GM19463 (cell line): ENCODE measurements around the gene TOMM40.
"Not testable (repeated sequence)": the region's sequence is repeated elsewhere in the genome, so short reads cannot be mapped to it uniquely, and the experiment has no call there.

Experiments
- ATAC-seq: cut with Tn5 transposase; IDR thresholded peaks from one replicate; pipeline ENCODE4 v1.9.1; 2021; ENCODE audit warnings: mild to moderate bottlenecking, moderate library complexity; ENCODE audit not compliant: unreplicated experiment

TOMM40 gene

DNA sequence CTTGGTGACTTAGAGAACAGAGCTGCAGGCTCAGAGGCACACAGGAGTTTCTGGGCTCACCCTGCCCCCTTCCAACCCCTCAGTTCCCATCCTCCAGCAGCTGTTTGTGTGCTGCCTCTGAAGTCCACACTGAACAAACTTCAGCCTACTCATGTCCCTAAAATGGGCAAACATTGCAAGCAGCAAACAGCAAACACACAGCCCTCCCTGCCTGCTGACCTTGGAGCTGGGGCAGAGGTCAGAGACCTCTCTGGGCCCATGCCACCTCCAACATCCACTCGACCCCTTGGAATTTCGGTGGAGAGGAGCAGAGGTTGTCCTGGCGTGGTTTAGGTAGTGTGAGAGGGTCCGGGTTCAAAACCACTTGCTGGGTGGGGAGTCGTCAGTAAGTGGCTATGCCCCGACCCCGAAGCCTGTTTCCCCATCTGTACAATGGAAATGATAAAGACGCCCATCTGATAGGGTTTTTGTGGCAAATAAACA is 33.2 kb downstream of the TOMM40 start:
- ATAC-seq = no peak

DNA sequence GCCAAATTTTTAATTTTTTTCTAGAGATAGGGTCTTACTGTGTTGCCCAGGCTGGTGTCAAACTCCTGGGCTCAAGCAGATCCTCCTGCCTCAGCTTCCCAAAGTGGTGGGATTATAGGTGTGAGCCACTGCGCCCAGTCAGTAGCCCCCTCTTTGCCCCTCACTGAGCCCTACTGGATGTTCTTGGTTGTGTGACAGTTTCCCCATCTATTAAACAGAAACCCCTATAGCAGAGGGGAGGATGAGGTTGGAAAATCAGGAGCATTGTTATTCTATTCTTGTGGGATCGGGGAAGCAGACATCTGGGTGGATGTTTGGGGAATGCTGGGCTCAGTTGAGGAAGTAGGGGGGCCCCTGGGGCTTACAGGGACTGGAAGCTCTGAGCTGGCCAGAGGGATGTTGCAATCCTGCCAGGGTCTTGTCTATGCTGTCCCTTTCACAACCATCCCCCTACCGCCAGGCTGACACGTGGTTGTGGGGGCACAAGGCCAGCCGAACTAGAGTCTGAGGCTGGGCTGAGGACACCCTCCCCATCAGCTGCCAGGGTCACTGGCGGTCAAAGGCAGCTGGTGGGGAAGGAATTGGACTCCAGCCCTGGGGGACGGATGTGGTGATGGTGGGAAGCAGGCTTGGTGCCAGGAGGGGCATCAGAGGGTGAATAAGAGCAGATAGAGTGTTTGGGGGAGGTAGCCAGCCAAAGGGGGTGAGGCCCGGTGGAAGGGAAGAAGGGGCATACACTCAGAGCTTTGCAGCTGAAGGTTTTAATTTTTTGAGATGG is 34.2 kb downstream of the TOMM40 start:
- no peak for ATAC-seq

DNA sequence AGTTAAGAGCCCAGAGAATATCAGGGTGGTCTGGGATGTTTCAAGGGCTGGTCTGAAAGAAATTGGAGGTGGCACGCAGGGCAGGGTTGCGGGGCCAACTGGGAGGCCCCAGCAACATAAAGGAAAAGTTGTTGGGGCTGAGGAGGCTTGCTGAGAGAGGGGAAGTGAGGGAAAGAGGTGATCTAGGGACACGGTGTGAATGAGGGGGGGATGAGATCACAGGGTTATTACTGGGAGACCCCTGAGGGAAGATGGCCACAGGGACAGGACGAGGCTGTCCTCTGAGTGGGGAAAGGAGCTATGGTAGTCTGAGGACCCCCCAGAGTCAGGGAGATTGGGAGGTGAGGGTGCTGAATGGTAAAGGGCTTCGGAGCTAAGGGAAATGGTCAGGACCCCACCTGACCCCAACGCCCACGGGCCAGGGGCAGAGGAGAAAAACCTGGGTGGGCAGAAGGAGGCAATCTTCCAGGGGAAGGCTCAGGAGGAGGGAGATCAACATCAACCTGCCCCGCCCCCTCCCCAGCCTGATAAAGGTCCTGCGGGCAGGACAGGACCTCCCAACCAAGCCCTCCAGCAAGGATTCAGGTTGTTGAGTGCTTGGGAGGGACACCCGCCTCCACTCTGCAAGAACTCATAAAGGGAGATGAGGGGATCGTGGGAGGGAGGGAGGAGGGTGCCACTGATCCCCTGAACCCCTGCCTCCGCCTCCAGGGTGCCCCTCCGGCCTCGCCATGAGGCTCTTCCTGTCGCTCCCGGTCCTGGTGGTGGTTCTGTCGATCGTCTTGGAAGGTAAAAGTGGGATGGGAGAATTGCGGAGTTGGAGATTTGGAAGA is 35.4 kb downstream of the TOMM40 start:
- ATAC-seq = not testable (repeated sequence)

DNA sequence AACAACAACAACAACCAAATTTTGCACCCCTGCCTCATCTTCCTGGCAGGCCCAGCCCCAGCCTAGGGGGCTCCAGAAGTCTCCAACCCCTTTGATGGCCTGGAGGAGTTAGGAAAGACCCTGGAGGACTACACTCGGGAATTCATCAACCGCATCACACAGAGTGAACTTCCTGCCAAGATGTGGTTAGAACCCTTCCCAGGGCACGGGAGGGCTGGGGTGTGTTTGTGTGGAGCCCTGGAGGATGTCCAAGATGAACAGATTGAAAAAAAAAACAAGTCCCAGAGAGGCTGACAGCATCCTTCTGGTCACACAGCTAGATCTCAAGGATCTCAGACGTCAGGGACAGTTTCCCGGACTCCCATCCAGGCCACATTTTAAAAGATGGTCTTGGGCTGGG is 36.7 kb downstream of the TOMM40 start:
- no peak for ATAC-seq

DNA sequence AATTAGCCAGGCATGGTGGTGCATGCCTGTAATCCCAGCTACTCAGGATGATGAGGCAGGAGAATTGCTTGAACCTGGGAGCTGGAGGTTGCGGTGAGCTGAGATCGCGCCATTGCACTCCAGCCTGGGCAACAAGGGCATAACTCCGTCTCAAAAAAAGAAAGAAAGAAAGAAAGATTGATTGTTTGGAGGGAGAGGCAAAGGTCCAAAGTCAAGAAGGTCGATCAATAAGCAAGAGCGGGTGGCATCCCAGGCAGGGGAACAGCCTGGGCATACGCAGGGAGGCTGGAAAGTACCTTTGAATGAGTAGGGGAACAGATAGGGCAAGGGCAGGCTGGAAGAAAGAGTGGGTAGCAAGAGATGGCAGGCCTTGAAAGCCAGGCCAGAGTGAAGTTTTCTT is 39.0 kb downstream of the TOMM40 start:
- ATAC-seq = no peak

DNA sequence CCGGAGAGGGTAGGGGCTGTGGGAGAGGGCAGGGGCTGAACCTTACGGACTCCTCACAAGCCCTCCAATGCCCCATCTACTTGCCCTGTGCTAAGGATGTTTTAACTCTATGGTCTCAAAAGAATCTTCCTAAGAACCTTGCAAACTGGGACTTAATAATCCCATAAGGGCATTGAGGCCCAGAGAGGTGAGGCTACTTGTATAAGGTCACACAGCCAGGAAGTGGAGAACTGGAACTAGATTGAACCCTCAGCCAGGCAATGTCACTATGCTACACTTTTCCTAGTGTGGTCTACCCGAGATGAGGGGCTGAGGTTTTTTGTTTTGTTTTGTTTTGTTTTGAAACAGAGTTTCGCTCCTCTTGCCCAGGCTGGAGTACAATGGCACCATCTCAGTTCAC is 40.5 kb downstream of the TOMM40 start:
- no peak for ATAC-seq

DNA sequence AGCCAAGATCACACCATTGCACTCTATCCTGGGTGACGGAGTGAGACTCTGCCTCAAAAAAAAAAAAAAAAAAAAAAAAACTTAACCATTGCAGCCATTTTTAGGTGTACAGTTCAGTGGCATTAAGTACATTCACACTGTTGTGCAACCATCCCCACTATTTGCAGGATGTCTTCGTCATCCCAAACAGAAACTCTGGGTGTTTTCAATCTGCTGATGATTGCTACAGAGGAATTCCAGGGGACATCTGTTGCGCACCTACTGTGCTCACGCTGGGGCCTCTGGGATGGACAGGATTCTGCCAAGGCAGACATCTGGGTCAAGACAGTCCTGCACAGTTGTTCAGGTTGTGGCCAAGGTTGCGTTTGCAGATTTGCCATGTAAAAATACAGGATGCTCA is 48.6 kb downstream of the TOMM40 start:
- ATAC-seq = no peak

DNA sequence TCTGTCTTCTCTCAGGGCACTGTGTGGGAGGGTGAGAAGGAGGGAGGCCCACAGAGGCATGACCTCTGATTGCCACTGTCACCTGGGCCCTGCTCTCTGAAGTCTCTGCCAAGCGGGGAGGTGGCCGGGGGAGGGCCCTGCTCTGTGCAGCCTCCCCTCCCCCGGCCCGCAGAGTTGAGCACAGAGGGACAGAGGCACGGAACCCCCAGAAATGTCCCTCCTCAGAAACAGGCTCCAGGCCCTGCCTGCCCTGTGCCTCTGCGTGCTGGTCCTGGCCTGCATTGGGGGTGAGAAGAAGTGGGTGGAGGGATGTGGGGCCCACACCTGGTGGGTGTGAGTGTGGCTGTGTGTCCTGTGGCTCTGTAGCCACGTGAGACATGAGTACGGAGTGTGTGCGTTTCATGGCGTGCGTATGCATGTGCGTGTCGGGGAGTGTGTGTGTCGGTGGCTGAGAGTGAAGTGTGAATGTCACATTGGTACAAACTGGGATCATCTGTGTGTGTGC is 51.1 kb downstream of the TOMM40 start, which contains the start of gene APOC4:
Gene APOC4 (plus strand): TSS at position 171 of the 505 bp plus-strand sequence. CDS start 41 bp downstream, at position 212.
- ATAC-seq = no peak

DNA sequence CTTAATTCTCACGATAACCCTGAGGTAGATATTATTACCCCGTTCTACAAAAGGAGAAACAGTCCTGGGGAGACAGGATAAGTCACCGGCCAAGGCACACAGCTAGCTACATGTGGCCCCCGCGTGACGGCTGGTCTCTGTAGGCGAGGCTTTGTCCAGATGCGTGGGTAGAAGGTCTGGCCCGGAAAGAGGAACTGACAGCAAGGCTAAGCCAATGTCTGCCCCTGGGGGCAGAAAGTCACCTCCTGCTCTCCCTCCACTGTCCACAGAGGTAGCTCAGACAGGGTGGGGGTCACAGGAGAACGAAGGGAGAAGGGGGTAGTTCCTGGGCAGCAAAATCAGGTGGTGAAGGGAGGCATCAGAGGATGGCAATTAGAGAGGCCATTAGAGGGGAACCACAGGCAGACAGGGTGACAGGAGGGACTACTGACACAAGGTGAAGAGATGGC is 52.8 kb downstream of the TOMM40 start:
- peak; percentile 71 for ATAC-seq

DNA sequence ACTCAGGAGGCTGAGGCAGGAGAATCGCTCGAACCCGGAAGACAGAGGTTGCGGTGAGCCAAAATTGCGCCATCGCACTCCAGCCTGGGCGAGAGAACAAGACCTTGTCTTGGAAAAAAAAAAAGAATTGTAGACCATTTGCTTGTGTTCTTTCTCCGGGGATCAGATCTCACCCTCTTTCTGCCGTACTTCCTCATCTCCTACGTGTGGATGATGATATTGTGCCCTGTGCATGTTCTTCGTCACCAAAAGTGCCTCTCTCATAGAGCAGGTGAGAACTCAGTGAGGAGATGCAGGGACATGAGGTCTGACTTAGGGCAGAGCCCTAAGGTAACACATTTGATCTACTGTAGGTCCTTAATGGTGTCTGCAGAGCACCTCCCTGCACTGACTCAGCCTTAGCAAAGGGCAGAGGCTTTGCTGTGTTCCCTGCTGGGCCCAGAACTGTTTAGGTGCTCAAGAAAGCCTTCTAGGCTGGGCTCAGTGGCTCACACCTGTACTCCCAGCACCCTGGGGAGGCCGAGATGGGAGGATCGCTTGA is 56.1 kb downstream of the TOMM40 start:
- no peak for ATAC-seq

DNA sequence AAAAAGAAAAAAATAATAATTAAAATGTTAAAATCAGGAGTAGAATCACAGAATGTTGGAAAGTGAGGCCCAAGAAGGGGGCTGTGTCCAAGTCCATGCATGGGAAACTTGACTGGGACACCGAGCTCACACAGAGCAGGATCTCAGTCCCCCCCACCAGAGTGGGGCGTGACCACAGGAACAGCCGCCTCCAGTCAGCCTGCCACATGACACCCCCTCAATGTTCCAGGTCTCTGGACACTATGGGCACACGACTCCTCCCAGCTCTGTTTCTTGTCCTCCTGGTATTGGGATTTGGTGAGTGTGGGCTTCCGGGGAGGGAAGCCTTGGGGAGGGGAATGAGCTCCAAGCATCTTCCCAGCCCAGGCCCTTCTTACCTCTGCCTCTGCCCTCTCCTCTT is 57.2 kb downstream of the TOMM40 start:
- ATAC-seq = no peak

DNA sequence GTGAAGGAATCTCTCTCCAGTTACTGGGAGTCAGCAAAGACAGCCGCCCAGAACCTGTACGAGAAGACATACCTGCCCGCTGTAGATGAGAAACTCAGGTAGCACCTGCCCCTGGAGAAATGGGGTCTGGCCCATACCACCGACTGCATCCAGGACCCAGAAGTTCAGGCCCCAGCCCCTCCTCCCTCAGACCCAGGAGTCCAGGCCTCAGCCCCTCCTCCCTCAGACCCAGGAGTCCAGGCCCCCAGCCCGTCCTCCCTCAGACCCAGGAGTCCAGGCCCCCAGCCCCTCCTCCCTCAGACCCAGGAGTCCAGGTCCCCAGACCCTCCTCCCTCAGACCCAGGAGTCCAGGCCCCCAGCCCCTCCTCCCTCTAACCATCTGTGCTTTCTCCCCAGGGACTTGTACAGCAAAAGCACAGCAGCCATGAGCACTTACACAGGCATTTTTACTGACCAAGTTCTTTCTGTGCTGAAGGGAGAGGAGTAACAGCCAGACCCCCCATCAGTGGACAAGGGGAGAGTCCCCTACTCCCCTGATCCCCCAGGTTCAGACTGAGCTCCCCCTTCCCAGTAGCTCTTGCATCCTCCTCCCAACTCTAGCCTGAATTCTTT is 57.8 kb downstream of the TOMM40 start:
- ATAC-seq = no peak

DNA sequence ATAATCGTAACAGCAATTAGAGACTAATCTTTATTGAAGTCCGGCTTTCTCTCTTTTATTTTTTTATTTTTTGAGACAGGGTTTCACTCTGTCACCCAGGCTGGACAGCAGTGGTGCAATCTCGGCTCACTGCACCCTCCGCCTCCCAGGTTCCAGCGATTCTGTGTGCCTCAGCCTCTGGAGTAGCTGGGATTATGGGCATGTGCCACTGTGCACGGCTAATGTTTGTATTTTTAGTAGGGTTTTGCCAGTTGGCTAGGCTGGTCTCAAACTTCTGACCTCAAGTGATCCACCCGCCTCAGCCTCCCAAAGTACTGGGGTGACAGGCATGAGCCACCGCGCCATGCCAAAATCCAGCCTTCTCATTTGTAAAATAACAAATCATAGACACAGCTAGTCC is 58.5 kb downstream of the TOMM40 start:
- no peak for ATAC-seq

DNA sequence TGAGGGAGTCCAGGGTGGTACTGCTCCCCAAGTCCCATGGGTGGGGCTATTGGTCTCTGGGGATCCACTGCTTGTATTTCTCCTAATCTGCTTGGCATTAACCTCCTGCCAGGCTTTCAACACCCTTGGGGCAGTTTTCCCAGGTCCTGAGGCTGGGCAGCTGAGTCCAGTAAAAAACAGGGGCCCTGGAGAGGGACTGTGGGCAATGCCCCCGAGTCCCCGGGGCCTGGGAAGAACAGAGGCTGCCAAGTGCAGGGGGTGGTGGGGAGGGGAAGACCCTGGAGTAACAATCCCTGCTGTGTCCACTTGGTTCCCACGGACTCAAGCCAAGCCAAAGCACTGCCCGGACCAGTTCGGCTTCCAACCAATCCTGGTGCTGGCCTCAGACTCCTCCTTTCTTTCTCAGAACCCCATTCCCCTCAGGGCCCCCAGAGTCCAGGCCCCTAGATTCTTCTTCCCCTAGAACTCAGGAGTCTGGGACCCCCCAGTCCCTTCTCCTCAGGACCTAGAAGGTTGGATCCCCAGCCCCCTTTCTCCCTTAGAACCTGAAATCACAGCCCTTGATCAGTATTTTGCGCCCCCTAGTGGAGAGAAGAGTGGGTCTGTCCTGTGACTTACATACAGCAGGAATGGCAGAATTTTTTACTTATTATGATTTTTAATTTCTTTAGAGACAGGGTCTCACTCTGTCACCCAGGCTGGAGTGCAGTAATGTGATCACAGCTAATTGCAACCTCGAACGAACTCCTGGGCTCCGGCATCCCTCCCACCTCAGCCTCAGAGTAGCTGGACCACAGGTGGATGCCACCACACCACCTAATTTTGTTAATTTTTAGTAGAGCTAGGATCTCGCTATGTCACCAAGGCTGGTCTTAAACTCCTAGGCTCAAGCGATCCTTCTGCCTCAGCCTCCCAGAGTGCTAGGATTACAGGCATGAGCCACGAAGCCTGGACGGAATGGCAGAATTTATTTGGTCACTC is 60.4 kb downstream of the TOMM40 start:
- ATAC-seq = no peak
